Measurements from ENCODE around the gene ACADVL.

- TF ChIP-seq, protein P1, sequence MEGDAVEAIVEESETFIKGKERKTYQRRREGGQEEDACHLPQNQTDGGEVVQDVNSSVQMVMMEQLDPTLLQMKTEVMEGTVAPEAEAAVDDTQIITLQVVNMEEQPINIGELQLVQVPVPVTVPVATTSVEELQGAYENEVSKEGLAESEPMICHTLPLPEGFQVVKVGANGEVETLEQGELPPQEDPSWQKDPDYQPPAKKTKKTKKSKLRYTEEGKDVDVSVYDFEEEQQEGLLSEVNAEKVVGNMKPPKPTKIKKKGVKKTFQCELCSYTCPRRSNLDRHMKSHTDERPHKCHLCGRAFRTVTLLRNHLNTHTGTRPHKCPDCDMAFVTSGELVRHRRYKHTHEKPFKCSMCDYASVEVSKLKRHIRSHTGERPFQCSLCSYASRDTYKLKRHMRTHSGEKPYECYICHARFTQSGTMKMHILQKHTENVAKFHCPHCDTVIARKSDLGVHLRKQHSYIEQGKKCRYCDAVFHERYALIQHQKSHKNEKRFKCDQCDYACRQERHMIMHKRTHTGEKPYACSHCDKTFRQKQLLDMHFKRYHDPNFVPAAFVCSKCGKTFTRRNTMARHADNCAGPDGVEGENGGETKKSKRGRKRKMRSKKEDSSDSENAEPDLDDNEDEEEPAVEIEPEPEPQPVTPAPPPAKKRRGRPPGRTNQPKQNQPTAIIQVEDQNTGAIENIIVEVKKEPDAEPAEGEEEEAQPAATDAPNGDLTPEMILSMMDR (IDR thresholded peaks at IDR 0.05), result no peak
- no peak for TF ChIP-seq POLR2A (IDR thresholded peaks at IDR 0.05)
Measured at GRCh38 chr17:7263801-7264078, 44.0 kb downstream of the ACADVL start.

Measured in esophagus squamous epithelium (tissue), 4 donors.